Measurements from ENCODE around the gene PCNX2.

PCNX2 gene

GRCh38 chr1:233316473-233316872, 20.9 kb upstream of the PCNX2 start:
- DNase-seq = no peak

GRCh38 chr1:233315718-233316301, 20.3 kb upstream of the PCNX2 start:
- DNase-seq = no peak

GRCh38 chr1:233313434-233314155, 18.1 kb upstream of the PCNX2 start:
- no peak for DNase-seq

DNA sequence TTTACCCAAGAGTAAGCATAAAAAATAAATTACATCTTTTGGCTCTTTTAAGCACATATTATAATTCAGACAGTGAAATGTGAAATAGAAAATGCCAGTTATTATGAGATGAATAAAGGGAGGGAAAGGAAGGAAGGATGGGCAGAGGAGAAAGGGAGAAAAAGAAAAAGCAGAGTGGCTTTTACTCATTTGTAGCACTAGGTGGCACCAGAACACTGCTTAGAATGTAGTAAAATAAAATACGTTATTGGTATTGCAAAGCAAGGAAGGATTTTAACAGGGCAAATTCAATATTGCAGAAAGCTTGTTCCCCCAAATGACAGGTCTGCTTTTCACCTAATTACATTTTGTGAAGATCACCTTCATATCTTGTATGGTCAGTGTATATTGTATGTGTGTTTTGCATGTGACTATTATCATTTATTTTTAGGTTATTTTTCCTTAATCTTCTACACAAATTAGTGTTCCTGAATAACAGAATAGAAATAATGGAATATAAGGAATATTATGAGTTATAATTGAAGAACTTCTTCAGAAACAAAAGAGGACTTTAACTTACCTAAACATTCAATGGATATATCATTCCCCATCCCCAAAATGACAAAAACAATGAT, 9.1 kb upstream of the PCNX2 start:
- DNase-seq = peak; percentile 31

- DNase-seq = no peak
These were observed 4.8 kb upstream of the PCNX2 start for GRCh38 chr1:233300326-233300725.

- no peak for DNase-seq
These were observed 3.9 kb upstream of the PCNX2 start for GRCh38 chr1:233299450-233299849.

DNA sequence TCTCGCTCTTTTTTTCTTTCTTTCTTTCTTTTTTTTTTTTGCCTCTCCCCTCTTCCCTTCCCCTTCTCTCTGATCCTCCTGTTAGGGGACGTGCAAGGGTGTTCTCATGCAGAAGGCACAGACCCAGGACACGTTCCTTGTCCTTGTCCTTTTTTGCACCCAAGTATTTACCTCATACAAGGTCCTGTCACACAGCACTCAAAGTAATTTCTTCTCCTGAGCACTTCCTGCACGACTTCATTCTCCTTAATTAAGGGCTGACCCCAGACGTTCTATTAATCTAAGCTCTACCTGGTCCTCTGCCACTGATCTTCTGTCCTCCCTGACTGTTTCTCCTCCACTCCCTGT, 424 bp upstream of the PCNX2 start:
- DNase-seq = no peak

DNA sequence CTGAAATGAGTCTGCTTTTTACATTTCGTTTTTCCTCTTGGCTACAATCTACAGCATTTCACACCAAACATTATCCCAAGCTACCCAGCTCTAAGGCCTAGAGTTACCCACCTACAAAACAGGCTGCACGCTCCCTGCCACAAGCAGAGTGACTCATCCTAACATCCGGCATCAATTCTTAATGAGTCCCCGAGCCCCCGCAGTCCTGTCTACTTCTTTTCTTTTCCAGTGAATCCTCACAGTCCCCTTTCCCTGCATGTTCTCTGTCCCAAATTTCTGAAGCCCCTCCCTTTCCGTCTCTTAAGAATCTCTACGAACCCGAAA, 650 bp downstream of the PCNX2 start:
- peak; percentile 61 for DNase-seq

DNA sequence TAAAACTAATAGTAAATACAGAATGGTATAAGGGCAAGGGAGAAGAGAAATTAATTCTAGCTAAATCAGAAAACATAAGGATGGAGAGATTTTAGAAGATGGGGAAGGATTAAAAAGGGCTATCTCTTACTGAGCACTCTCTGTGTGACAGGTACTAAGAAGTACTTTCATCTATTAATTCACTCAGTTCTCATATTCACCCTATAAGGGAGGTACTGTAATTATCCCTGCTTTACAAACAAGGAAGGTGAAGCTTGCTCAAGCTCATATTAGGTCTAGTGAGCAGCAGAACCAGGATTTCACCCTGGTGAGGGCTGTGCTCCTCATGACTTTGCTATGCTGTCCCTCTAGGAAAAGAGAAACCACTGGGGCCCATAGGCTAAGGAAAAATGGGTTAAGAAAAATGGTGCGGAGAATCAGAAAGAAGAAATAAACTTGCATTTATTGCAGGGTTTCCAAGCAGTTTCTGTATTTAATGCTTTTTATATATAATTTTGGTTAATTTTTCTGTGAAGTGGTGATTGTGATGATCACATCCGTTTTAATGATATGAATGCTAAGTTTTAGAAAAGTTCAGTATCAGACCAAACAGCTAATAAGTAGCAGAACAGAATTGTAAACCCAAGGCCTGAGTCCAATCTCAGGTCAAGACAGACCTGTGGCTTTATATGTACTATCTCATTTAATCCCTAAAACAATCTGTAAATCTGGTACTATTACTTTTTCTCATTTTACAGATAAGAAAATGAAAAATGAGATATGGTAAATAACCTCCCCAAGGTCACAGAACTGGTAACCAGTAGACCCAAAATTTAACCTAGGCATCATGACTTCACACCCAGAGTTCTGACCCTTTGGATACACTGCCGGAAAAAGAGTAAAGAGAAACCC, 1.7 kb downstream of the PCNX2 start:
- no peak for DNase-seq

GRCh38 chr1:233290396-233291034, 5.0 kb downstream of the PCNX2 start:
- no peak for DNase-seq

GRCh38 chr1:233289676-233290075, 5.8 kb downstream of the PCNX2 start:
- no peak for DNase-seq

DNA sequence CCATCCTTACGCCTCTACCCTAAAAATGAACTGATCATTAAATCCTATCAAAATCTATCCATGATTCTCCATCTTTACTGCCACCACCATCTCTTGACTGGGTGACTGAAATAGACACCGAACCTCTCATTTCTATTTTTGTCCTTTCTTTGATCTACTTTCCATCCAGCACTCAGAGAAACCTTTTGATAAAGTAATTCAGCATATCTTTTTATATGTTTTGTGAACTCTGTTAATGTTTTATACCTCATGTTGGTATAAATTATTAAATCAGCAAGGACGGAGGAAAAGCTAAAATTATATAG, 13.0 kb downstream of the PCNX2 start:
- DNase-seq = no peak

DNA sequence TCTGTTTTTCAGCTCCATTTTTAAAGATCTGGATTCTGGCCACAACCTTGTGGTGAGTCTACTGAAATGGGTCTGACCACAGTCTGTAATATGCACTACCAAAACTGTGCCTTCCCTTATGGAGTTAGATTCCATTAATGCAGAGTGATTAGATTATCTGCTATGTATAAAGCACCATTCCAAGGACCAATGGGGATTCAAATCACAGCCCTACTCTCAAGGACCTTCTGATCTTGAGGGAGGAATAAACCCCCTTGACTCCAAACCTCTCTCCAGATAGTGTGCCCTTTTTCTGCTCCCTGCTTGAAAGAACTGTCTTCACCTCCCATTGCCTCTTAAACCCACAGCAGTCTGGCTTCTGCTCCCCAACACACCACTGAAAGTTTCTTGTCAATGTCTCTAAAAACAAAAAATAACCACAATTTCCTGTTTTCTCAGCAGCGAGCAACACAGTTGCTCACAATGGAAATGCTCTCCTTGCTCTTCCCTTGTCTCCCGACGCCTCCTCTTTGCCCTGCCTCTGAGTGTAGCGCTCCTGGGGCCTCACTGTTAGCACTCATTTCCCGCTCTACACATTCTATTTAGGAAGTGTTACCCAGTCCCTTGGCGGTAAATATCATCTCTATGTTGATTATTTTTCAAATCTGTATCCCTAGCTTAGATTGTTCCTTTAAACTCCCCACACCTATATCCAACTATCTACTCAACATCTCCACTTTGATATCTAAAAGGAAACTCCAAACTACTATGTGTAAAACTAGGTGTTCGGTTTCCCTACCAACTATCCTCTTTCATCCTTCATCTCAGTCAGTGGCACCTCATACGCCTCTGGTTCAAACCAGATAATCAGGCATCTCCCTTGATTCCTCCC, 13.6 kb downstream of the PCNX2 start:
- no peak for DNase-seq

DNA sequence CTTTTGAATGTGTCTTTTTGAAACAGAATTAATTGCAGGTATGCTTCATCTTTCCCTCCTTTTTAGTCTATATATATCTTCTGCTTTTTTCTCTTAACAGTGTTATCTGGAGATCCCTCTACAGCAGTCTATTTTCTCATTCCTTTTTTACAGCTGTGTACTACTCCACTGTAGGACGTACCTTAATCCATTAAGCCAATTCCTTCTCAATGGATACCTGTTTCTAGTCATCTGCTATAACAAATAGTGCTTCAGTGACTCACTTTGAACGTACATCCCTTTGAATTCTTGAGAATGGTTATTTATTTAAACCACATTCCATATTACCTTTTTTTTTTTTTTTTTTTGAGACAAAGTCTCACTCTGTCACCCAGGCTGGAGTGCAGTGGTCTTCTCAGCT, 15.6 kb downstream of the PCNX2 start:
- no peak for DNase-seq

DNA sequence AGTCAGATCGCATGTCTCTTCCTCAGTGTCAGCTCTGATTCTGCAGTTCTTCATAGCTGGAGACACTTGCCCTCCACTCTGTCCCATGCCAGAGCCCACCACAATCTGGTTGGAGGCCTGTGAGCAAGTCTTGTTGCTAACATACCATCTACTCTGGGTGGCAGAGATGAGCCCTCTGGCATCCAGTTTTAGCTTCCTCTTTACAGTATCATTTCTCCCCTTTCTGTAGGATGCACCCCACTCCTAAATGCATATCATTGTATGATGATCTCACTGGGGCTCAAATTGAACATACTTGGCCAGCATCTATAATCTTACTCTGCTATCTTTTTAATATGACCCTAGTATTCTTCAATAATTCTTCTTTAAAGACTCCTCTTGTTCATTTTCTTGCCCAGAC, 16.9 kb downstream of the PCNX2 start:
- DNase-seq = no peak

- DNase-seq = no peak
These were observed 17.6 kb downstream of the PCNX2 start for GRCh38 chr1:233277637-233278606.

- DNase-seq = no peak
These were observed 25.9 kb downstream of the PCNX2 start for GRCh38 chr1:233269656-233270055.

- no peak for DNase-seq
These were observed 27.0 kb downstream of the PCNX2 start for GRCh38 chr1:233268389-233269022.

DNA sequence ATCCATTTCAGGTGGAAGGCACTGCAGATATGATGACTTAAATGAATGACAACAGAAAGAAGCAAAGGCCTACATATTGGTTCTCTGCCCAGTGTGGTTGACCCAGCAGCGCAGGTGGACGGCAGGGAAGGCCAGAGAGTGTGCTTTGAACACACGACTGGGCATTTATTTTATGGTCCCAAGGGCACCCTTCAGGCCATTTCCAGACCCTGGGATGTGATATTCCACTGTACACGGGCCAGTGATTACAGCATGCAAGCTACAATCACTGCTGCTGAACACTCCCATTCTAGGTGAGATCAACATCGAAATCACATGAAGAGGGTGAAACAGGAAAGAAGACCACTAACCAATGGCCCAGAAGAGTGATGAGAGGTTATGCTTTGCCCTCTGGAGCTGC, 33.8 kb downstream of the PCNX2 start:
- DNase-seq = no peak

GRCh38 chr1:233261206-233261605, 34.3 kb downstream of the PCNX2 start:
- DNase-seq = no peak

DNA sequence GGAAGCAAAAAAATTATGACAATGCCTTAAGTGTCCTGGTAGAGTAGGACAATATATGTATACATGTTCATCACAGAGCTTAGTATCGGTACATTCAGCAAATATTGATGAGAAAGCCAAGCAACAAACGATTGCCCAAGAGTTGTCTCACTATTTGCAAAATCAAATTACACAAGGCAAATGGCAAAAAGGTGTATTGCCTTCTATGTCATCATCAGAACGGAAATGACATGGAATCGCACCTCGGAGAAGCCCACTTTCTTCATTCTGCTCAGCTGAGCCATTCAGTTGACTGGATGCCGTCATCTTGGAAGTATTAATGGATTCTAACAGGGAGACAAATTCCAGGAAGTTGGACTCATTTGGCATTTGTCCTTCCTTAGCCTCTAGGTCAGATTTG, 37.7 kb downstream of the PCNX2 start:
- no peak for DNase-seq
